Upper lobe of left lung (tissue), 6 donors: ENCODE measurements around the gene CAPSL. TPM values are rescaled to one million over a fixed set of nuclear protein-coding genes. Genes with fewer than 3 reads are reported as not detected.
A peak's percentile ranks its signal among the peaks of the same experiment; 100 is the strongest.

Experiments
- ATAC-seq, 2 donors: fragments of 200-7000 bp; cut with Tn5 transposase; one replicate each; pipeline ENCODE4 v1.9.1; 2022; ENCODE audit warnings: mild to moderate bottlenecking in 2 of 2, moderate library complexity in 2 of 2; ENCODE audit not compliant: low FRiP score in 2 of 2
- DNase-seq, 2 donors: peaks; one replicate each; pipeline ENCODE4 v3.0.0-alpha.2; 2019 to 2020
- H3K27ac ChIP-seq, 4 donors: fragments of 200-600 bp; sonication (generic); one replicate each; pipeline ENCODE4 v1.5.1; 2016 to 2019
- H3K27me3 ChIP-seq, 4 donors: fragments of 200-600 bp; sonication (generic); one replicate each; pipeline ENCODE4 v1.5.1; 2017 to 2019
- H3K36me3 ChIP-seq, 4 donors: fragments of 200-600 bp; sonication (generic); one replicate each; pipeline ENCODE4 v1.5.1; 2016 to 2019
- H3K4me1 ChIP-seq, 4 donors: fragments of 200-600 bp; sonication (generic); one replicate each; pipeline ENCODE4 v1.5.1; 2018 to 2019
- H3K4me3 ChIP-seq, 4 donors: fragments of 200-600 bp; sonication (generic); one replicate each; pipeline ENCODE4 v1.5.1; 2017 to 2019; ENCODE audit warnings: mild to moderate bottlenecking in 2 of 4, moderate library complexity in 1 of 4
- H3K9me3 ChIP-seq, 4 donors: fragments of 200-600 bp; sonication (generic); one replicate each; pipeline ENCODE4 v1.5.1; 2018 to 2019
- EP300 ChIP-seq, 4 donors: sonication (generic); formaldehyde crosslinking; IDR thresholded peaks; one replicate each; pipeline ENCODE4 v1.5.1; 2017; ENCODE audit warnings: antibody characterized with exemption in 4 of 4, control low read depth in 2 of 4
- POLR2A ChIP-seq, 4 donors: fragments of 450-650 bp; IDR thresholded peaks; one replicate each; pipeline ENCODE4 v1.5.1; 2016 to 2017; ENCODE audit warnings: antibody characterized with exemption in 4 of 4, mild to moderate bottlenecking in 2 of 4
- POLR2AphosphoS5 ChIP-seq, 2 donors: sonication (generic); formaldehyde crosslinking; IDR thresholded peaks; one replicate each; pipeline ENCODE4 v1.5.1; 2017; ENCODE audit warnings: antibody characterized with exemption in 2 of 2
- WGBS, 2 donors: methylation state at CpG; one replicate each; pipeline ENCODE4 v1.1.5; 2017 to 2018; 5-methylcytosine and 5-hydroxymethylcytosine counted together
- total RNA-seq, 6 donors: library from RNA; depleted of rRNA in 4 of 6; stranded (reverse); fragments of >200 nt in 4 of 6; gene quantifications; one replicate each; pipeline versions ENCODE4 v1.1.0 to v1.2.1, GENCODE V29; 2016 to 2021
- TF ChIP-seq, protein P1 (sequence below), 6 experiments: fragments of 450-650 bp in 4 of 6; fragments of 200-600 bp in 2 of 6; sonication (generic) in 2 of 6; IDR thresholded peaks; one replicate each; pipeline ENCODE4 v1.5.1; 2016 to 2019; ENCODE audit warnings: antibody characterized with exemption in 6 of 6
- donor health status: DM: no; HTN: no; CAD: no; lungs with moderate emphysema.
- donor health status: DM: no; HTN: yes; CAD: no; lungs with severe emphysema.

The CAPSL gene
- total RNA-seq, 6 donors from 2014 or later, result 5.0 to 35.9 (median 7.5) TPM; not detected in 2

- DNase-seq (peak; percentile 63 to 89), ATAC-seq (peak; percentile 64 to 78)
- Histone ChIP-seq H3K36me3 (no peaks in the 10 kb centered on the region), H3K27ac (no peak overlapping the region), H3K9me3 (no peaks in the 10 kb centered on the region), H3K27me3 (no peaks in the 10 kb centered on the region), H3K4me1 (peaks cover 3 to 13% (median 9%) of the 10 kb centered on the region in 4 donors), H3K4me3 (peak overlapping the region in 1 of 4 donors; percentile 3)
- no peak for TF ChIP-seq EP300 (IDR thresholded peaks at IDR 0.05)
- TF ChIP-seq, protein P1, sequence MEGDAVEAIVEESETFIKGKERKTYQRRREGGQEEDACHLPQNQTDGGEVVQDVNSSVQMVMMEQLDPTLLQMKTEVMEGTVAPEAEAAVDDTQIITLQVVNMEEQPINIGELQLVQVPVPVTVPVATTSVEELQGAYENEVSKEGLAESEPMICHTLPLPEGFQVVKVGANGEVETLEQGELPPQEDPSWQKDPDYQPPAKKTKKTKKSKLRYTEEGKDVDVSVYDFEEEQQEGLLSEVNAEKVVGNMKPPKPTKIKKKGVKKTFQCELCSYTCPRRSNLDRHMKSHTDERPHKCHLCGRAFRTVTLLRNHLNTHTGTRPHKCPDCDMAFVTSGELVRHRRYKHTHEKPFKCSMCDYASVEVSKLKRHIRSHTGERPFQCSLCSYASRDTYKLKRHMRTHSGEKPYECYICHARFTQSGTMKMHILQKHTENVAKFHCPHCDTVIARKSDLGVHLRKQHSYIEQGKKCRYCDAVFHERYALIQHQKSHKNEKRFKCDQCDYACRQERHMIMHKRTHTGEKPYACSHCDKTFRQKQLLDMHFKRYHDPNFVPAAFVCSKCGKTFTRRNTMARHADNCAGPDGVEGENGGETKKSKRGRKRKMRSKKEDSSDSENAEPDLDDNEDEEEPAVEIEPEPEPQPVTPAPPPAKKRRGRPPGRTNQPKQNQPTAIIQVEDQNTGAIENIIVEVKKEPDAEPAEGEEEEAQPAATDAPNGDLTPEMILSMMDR (IDR thresholded peaks at IDR 0.05), result peak; percentile 48 to 69 (median 60)
- no peak for TF ChIP-seq POLR2AphosphoS5 (IDR thresholded peaks at IDR 0.05)
- 23 to 30% methylated on average over 9 to 13 of the region's 21 CpGs for whole genome bisulfite sequencing, 2 donors
These were observed 13.3 kb downstream of the CAPSL start for GRCh38 chr5:35924950-35925722.

GRCh38 chr5:35924122-35924949, 14.1 kb downstream of the CAPSL start:
- Histone ChIP-seq H3K27me3 (no peaks in the 10 kb centered on the region), H3K4me1 (peaks cover 3 to 13% (median 9%) of the 10 kb centered on the region in 4 donors), H3K27ac (no peak overlapping the region), H3K36me3 (no peaks in the 10 kb centered on the region), H3K9me3 (no peaks in the 10 kb centered on the region), H3K4me3 (peak overlapping the region in 1 of 4 donors; percentile 3)
- ATAC-seq (no peak), DNase-seq (no peak)
- TF ChIP-seq, protein P1 (IDR thresholded peaks at IDR 0.05), result no peak
- TF ChIP-seq POLR2A (IDR thresholded peaks at IDR 0.05) (no peak), POLR2AphosphoS5 (IDR thresholded peaks at IDR 0.05) (no peak), EP300 (IDR thresholded peaks at IDR 0.05) (no peak)
- 50 to 57% methylated on average over 8 to 10 of the region's 10 CpGs for WGBS, 2 donors

GRCh38 chr5:35922468-35922867, 16.0 kb downstream of the CAPSL start:
- no peaks in the 10 kb centered on the region for H3K36me3 ChIP-seq
- ATAC-seq, result no peak
- H3K27me3 ChIP-seq, result no peaks in the 10 kb centered on the region
- 71 to 82% methylated on average over 7 of the region's 7 CpGs for WGBS, 2 donors
- DNase-seq, result no peak
- H3K27ac ChIP-seq, result no peak overlapping the region
- H3K4me1 ChIP-seq, result peaks cover 3 to 13% (median 9%) of the 10 kb centered on the region in 4 donors
- TF ChIP-seq, protein P1 (IDR thresholded peaks at IDR 0.05), result no peak
- TF ChIP-seq POLR2AphosphoS5 (IDR thresholded peaks at IDR 0.05), result no peak
- no peak for TF ChIP-seq EP300 (IDR thresholded peaks at IDR 0.05)
- TF ChIP-seq POLR2A (IDR thresholded peaks at IDR 0.05), result no peak
- H3K9me3 ChIP-seq, result no peaks in the 10 kb centered on the region
- no peak overlapping the region for H3K4me3 ChIP-seq

- H3K4me1 ChIP-seq, result peaks cover 3 to 13% (median 9%) of the 10 kb centered on the region in 4 donors
- no peak overlapping the region for H3K4me3 ChIP-seq
- H3K36me3 ChIP-seq, result no peaks in the 10 kb centered on the region
- TF ChIP-seq, protein P1 (IDR thresholded peaks at IDR 0.05), result no peak
- TF ChIP-seq EP300 (IDR thresholded peaks at IDR 0.05) (no peak), POLR2A (IDR thresholded peaks at IDR 0.05) (no peak), POLR2AphosphoS5 (IDR thresholded peaks at IDR 0.05) (no peak)
- ATAC-seq (no peak), DNase-seq (no peak)
- WGBS, 2 donors, result 64 to 80% methylated on average over 5 of the region's 5 CpGs
- no peaks in the 10 kb centered on the region for H3K9me3 ChIP-seq
- H3K27ac ChIP-seq, result no peak overlapping the region
- H3K27me3 ChIP-seq, result no peaks in the 10 kb centered on the region
These were observed 16.5 kb downstream of the CAPSL start for GRCh38 chr5:35921930-35922329.
